K562 (cell line): Measurements from ENCODE around the gene SLC7A14. TPM values are rescaled to one million over a fixed set of nuclear protein-coding genes. Genes with fewer than 3 reads are reported as not detected.

Experiments
- ATAC-seq: fragments of 200-7000 bp; cut with Tn5 transposase; 3 replicates; pipeline ENCODE4 v1.9.1; 2020; ENCODE audit warnings: moderate library complexity
- BruUV-seq: library from RNA; stranded (reverse); fragments of 400-500 nt; replicated peaks from 2 replicates; lab custom pipeline; 2021; lab: Mats Ljungman, UMichigan
- CTCF ChIA-PET: fragments of 300-600 bp; formaldehyde crosslinking; extraction: SDS; loops from one replicate; lab custom pipeline; 2021; ENCODE audit warnings: low intra/inter-chr PET ratio; lab: Yijun Ruan, JAX
- POLR2A ChIA-PET: fragments of 300-600, 350-650 bp; sonication (Branson Sonifier 250); formaldehyde crosslinking; extraction: SDS; loops from one replicate; lab custom pipeline; 2021; ENCODE audit warnings: antibody characterized with exemption, inconsistent platforms; lab: Yijun Ruan, JAX
- DNase-seq, 4 experiments: peaks; one replicate each; pipeline versions ENCODE4 v3.0.0 to v3.0.0-alpha.2; 2011 to 2018; ENCODE audit warnings: low spot score in 3 of 4, mixed read lengths in 3 of 4; ENCODE audit errors: extremely low read depth in 1 of 4
- FAIRE-seq: peaks from 2 replicates; lab custom pipeline; 2011; peaks lifted over from hg19 to GRCh38; lab: Jason Lieb, UNC
- H2AFZ ChIP-seq: 2 replicates; pipeline ENCODE4 v1.6.0; 2011; ENCODE audit warnings: low read depth, low read length, control low read depth, inconsistent platforms
- H3K27ac ChIP-seq: fragments of 200-600 bp; 3 replicates; pipeline ENCODE4 v1.8.0; 2011; ENCODE audit warnings: low read depth, mild to moderate bottlenecking, control low read depth, inconsistent platforms, low read length, moderate library complexity, mixed read lengths; ENCODE audit errors: extremely low read depth
- H3K27me3 ChIP-seq, 2 experiments: fragments of 300-600 bp in 1 of 2; 2 replicates in 1 of 2; 3 replicates in 1 of 2; pipeline versions ENCODE4 v1.6.0 to v1.8.0; 2011; ENCODE audit warnings: inconsistent platforms in 2 of 2, low read length in 2 of 2, mild to moderate bottlenecking in 1 of 2, mixed read lengths in 1 of 2, moderate library complexity in 1 of 2; ENCODE audit not compliant: control insufficient read depth in 2 of 2, insufficient read depth in 2 of 2
- H3K36me3 ChIP-seq: fragments of 300-600 bp; 3 replicates; pipeline ENCODE4 v1.8.0; 2011; ENCODE audit warnings: mild to moderate bottlenecking, low read length, inconsistent platforms; ENCODE audit not compliant: control insufficient read depth, insufficient read depth
- H3K4me1 ChIP-seq, 2 experiments: fragments of 200-600 bp in 1 of 2; replicated peaks in 1 of 2; 2 replicates in 1 of 2; 3 replicates in 1 of 2; pipeline versions ENCODE4 v1.5.1 to v1.8.0; 2011; ENCODE audit warnings: inconsistent platforms in 2 of 2, low read length in 2 of 2, mild to moderate bottlenecking in 1 of 2, mixed read lengths in 1 of 2, moderate library complexity in 1 of 2; ENCODE audit not compliant: control insufficient read depth in 2 of 2, insufficient read depth in 2 of 2
- H3K4me2 ChIP-seq: 2 replicates; pipeline ENCODE4 v1.6.1; 2011; ENCODE audit warnings: low read length, control low read depth, inconsistent platforms, mixed read lengths; ENCODE audit not compliant: insufficient read depth
- H3K4me3 ChIP-seq: fragments of 200-600 bp; sonication (generic), shearing (Covaris generic); 2 replicates; pipeline ENCODE4 v1.5.1; 2016; ENCODE audit warnings: control low read depth, inconsistent platforms
- H3K79me2 ChIP-seq: fragments of 200-600 bp; 3 replicates; pipeline ENCODE4 v1.8.0; 2011; ENCODE audit warnings: low read length, inconsistent platforms; ENCODE audit not compliant: control insufficient read depth, insufficient read depth
- H3K9ac ChIP-seq, 2 experiments: 2 replicates each; pipeline versions ENCODE4 v1.6.0 to v1.6.1; 2011; ENCODE audit warnings: low read depth in 2 of 2, low read length in 2 of 2, control low read depth in 1 of 2, inconsistent platforms in 1 of 2, mild to moderate bottlenecking in 1 of 2, mixed read lengths in 1 of 2; ENCODE audit not compliant: insufficient read depth in 1 of 2
- H3K9me1 ChIP-seq: one replicate; pipeline ENCODE4 v1.6.0; 2011; ENCODE audit warnings: inconsistent platforms, mild to moderate bottlenecking, low read length, moderate library complexity; ENCODE audit not compliant: control insufficient read depth, insufficient read depth
- H3K9me3 ChIP-seq: replicated peaks from 2 replicates; pipeline ENCODE4 v1.5.1; 2011; ENCODE audit warnings: low read depth, low read length, inconsistent platforms; ENCODE audit not compliant: control insufficient read depth, insufficient read depth
- H4K20me1 ChIP-seq: replicated peaks from 2 replicates; pipeline ENCODE4 v1.6.1; 2011; ENCODE audit warnings: low read length, inconsistent platforms, mixed read lengths; ENCODE audit not compliant: control insufficient read depth, insufficient read depth
- CREM ChIP-seq: IDR thresholded peaks from 2 replicates; pipeline ENCODE4 v1.6.1; 2014; ENCODE audit warnings: antibody characterized with exemption, low read depth
- HDAC6 ChIP-seq: IDR thresholded peaks from 2 replicates; pipeline ENCODE4 v1.6.1; 2012; ENCODE audit warnings: low read depth, mild to moderate bottlenecking, control low read depth, inconsistent platforms, low read length, moderate library complexity
- HINFP ChIP-seq: fragments of 450-650 bp; conservative IDR thresholded peaks from 2 replicates; pipeline ENCODE4 v1.6.1; 2016; ENCODE audit warnings: missing genetic modification characterization, low read depth, mild to moderate bottlenecking, control low read depth, missing compliant biosample characterization
- KAT7 ChIP-seq: sonication (generic); formaldehyde crosslinking; IDR thresholded peaks from 2 replicates; pipeline ENCODE4 v1.8.0; 2022; ENCODE audit warnings: missing genetic modification reagents, mild to moderate bottlenecking, borderline replicate concordance
- MEF2A ChIP-seq: IDR thresholded peaks from 2 replicates; pipeline ENCODE4 v1.6.1; 2011; ENCODE audit warnings: low read depth, mild to moderate bottlenecking, low read length, moderate library complexity; ENCODE audit not compliant: control insufficient read depth
- PRMT5 ChIP-seq: sonication (generic); formaldehyde crosslinking; IDR thresholded peaks from 2 replicates; pipeline ENCODE4 v1.5.0; 2020; ENCODE audit warnings: missing genetic modification reagents
- TRIM25 ChIP-seq: fragments of 450-650 bp; IDR thresholded peaks from 2 replicates; pipeline ENCODE4 v1.7.0; 2016; ENCODE audit warnings: borderline replicate concordance
- ZBTB9 ChIP-seq: fragments of 450-650 bp; formaldehyde crosslinking; IDR thresholded peaks from 2 replicates; pipeline ENCODE4 v1.4.0; 2020; ENCODE audit warnings: mild to moderate bottlenecking, moderate library complexity
- ZC3H11A ChIP-seq: IDR thresholded peaks from 2 replicates; pipeline ENCODE4 v1.6.1; 2012; ENCODE audit warnings: low read depth, low read length, improper control_type of control experiment
- ZNF12 ChIP-seq: sonication (generic); formaldehyde crosslinking; IDR thresholded peaks from 2 replicates; pipeline ENCODE4 v1.4.0; 2020; ENCODE audit warnings: mild to moderate bottlenecking, missing genetic modification reagents
- ZNF197 ChIP-seq: fragments of 200-800 bp; sonication (Bioruptor generic); IDR thresholded peaks from 2 replicates; pipeline ENCODE4 v1.6.1; 2016; ENCODE audit warnings: low read depth, missing genetic modification characterization, missing compliant biosample characterization
- ZNF316 ChIP-seq: fragments of 450-650 bp; IDR thresholded peaks from 2 replicates; pipeline ENCODE4 v1.6.1; 2016
- ZNF384 ChIP-seq: IDR thresholded peaks from 2 replicates; pipeline ENCODE4 v1.6.1; 2012; ENCODE audit warnings: low read depth, low read length, improper control_type of control experiment
- WGBS: fragments of 100-300 bp; shearing (Covaris generic); methylation state at CpG from one replicate; pipeline ENCODE4 v1.1.6; 2016; ENCODE audit warnings: low coverage, mixed read lengths; ENCODE audit not compliant: insufficient coverage; ENCODE audit errors: missing lambda C conversion rate; 5-methylcytosine and 5-hydroxymethylcytosine counted together
- in situ Hi-C: fragments of 300-500 bp; cut with MboI; formaldehyde crosslinking; loops from 4 replicates; pipeline ENCODE4 v1.15.0; 2018; ENCODE audit warnings: inconsistent platforms, mixed read lengths
- intact Hi-C: fragments of 100-400 bp; cut with micrococcal nuclease; formaldehyde crosslinking; loops from 2 replicates; pipeline ENCODE4 v1.14.2; 2022
- polyA plus RNA-seq, 8 experiments: library from polyadenylated mRNA; depleted of rRNA in 4 of 8; stranded (reverse) in 5 of 8; unstranded in 3 of 8; fragments of >200 nt; fragmentation: Nextera tagmentation in 2 of 8; fragmentation: Illumina TruSeq in 1 of 8; extraction: Ambion mirVana in 2 of 8; extraction: Trizol in 1 of 8; gene quantifications; 2 replicates each; pipeline versions ENCODE4 v1.2.1 to v1.2.3, GENCODE V29; 2011 to 2014; ENCODE audit warnings: inconsistent platforms in 1 of 8, missing spikeins in 1 of 8
- total RNA-seq, 7 experiments: library from RNA; depleted of rRNA in 6 of 7; stranded (reverse); fragments of >200 nt in 6 of 7; fragmentation: Illumina TruSeq in 2 of 7; extraction: Trizol in 2 of 7; gene quantifications; 2 replicates each; pipeline versions ENCODE4 v1.2.1 to v1.2.3, GENCODE V29; 2011 to 2021; ENCODE audit warnings: low replicate concordance in 1 of 7
- TF ChIP-seq, protein P1 (sequence below): sonication (generic); formaldehyde crosslinking; IDR thresholded peaks from 2 replicates; pipeline ENCODE4 v1.9.0; 2022; ENCODE audit warnings: mild to moderate bottlenecking, missing genetic modification reagents
- TF ChIP-seq, protein P2 (sequence below): fragments of 250-450 bp; sonication (Bioruptor Pico); IDR thresholded peaks from 2 replicates; pipeline ENCODE4 v1.5.0; 2021

SLC7A14 gene
- total and polyA plus RNA-seq, 9 of the 15 experiments (the other 6 are each of a cell fraction or from before 2014, with no cell fraction given), result not detected

DNA sequence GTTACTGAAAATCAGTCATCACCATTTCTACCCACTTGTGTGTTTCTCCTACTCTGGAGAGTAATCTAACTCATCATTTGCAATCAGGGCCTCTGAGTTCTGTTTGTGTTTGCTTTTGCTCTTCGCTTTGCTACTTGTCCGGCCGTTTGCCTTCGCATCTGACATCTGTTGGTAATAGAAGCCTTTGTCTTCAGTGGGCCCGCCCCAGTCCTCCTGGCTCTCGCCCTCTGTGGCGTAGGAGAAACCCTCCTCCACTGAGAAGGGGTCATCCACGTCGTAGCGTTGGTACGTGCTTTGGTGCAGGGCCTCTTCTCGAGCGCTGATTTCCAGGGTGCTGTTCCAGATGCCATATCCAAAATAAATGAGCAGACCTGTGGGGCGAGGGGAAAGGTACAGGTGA, 118.9 kb downstream of the SLC7A14 start (continued):
- TF ChIP-seq TRIM25, result no peak
- no peak for TF ChIP-seq CREM
- no peak for TF ChIP-seq MEF2A
- no peak for TF ChIP-seq ZNF197 (CRISPR knock-in tag)
- TF ChIP-seq HDAC6, result no peak
- TF ChIP-seq ZBTB9 (CRISPR knock-in tag), result no peak
- TF ChIP-seq KAT7 (CRISPR knock-in tag), result no peak

GRCh38 chr3:170465955-170466354, 119.9 kb downstream of the SLC7A14 start:
- BruUV-seq, result no TSS peak
- no peak overlapping the region for H2AFZ ChIP-seq
- H3K4me1 ChIP-seq, result no peaks in the 10 kb centered on the region
- CTCF ChIA-PET, result no interaction called here
- no peaks in the 10 kb centered on the region for H3K79me2 ChIP-seq
- no peaks in the 10 kb centered on the region for H3K9me1 ChIP-seq
- peaks cover 7 to 10% of the 10 kb centered on the region in 2 experiments for H3K27me3 ChIP-seq
- POLR2A ChIA-PET, result interaction anchor here (0.6 kb wide), 1 partner anchor 20 kb away, joined by 3 read pairs; no protein-coding TSS in a partner anchor
- in situ Hi-C loops, result no loop called here
- no peak overlapping the region for H3K27ac ChIP-seq
- no peaks in the 10 kb centered on the region for H3K9me3 ChIP-seq
- H3K4me3 ChIP-seq, result no peak overlapping the region
- no peak for ATAC-seq
- no peaks in the 10 kb centered on the region for H3K36me3 ChIP-seq
- no peak overlapping the region for H3K4me2 ChIP-seq
- no peak overlapping the region for H3K9ac ChIP-seq
- no peak for DNase-seq
- no peaks in the 10 kb centered on the region for H4K20me1 ChIP-seq
- intact Hi-C loops, result no loop called here
- no peak for FAIRE-seq
- WGBS, result 18% methylated on average over 3 of the region's 3 CpGs
- no peak for TF ChIP-seq ZNF384
- TF ChIP-seq, protein P1, sequence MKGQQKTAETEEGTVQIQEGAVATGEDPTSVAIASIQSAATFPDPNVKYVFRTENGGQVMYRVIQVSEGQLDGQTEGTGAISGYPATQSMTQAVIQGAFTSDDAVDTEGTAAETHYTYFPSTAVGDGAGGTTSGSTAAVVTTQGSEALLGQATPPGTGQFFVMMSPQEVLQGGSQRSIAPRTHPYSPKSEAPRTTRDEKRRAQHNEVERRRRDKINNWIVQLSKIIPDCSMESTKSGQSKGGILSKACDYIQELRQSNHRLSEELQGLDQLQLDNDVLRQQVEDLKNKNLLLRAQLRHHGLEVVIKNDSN (CRISPR knock-in tag), result no peak
- TF ChIP-seq ZNF316, result no peak
- TF ChIP-seq PRMT5 (CRISPR knock-in tag), result no peak
- TF ChIP-seq, protein P2, sequence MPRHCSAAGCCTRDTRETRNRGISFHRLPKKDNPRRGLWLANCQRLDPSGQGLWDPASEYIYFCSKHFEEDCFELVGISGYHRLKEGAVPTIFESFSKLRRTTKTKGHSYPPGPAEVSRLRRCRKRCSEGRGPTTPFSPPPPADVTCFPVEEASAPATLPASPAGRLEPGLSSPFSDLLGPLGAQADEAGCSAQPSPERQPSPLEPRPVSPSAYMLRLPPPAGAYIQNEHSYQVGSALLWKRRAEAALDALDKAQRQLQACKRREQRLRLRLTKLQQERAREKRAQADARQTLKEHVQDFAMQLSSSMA, result no peak
- TF ChIP-seq ZNF12 (CRISPR knock-in tag), result no peak
- TF ChIP-seq HINFP (tag), result no peak
- TF ChIP-seq ZC3H11A, result no peak
